D721Med (cell line): ENCODE data around the gene UIMC1.

ENCODE experiments used
- DNase-seq: peaks from one replicate; pipeline ENCODE4 v3.0.0; 2011; ENCODE audit warnings: low spot score; ENCODE audit not compliant: insufficient read length
- FAIRE-seq: peaks from 2 replicates; lab custom pipeline; 2011; peaks lifted over from hg19 to GRCh38; lab: Jason Lieb, UNC
- CTCF ChIP-seq: IDR thresholded peaks from 2 replicates; pipeline ENCODE4 v1.5.1; 2012; ENCODE audit warnings: mild to moderate bottlenecking, control low read depth; ENCODE audit not compliant: insufficient read depth; ENCODE audit errors: missing control alignments

The UIMC1 gene

GRCh38 chr5:176899946-176900779, 106.4 kb downstream of the UIMC1 start:
- no peak for FAIRE-seq
- no peak for TF ChIP-seq CTCF

GRCh38 chr5:176899296-176899891, 107.2 kb downstream of the UIMC1 start, which contains the start of gene HK3:
Gene HK3 (minus strand): TSS chr5:176899346. CDS start chr5:176896159, 3,187 bp downstream.
- DNase-seq (no peak), FAIRE-seq (no peak)
- TF ChIP-seq CTCF = no peak

More at GRCh38 chr5:176899946-176900779, 106.4 kb downstream of the UIMC1 start:
- no peak for DNase-seq

GRCh38 chr5:176897263-176897662, 109.3 kb downstream of the UIMC1 start:
- no peak for FAIRE-seq
- TF ChIP-seq CTCF = no peak
- no peak for DNase-seq

GRCh38 chr5:176895831-176896230, 110.7 kb downstream of the UIMC1 start:
- TF ChIP-seq CTCF = no peak
- no peak for FAIRE-seq
- DNase-seq = no peak

GRCh38 chr5:176894298-176894697, 112.3 kb downstream of the UIMC1 start:
- FAIRE-seq = no peak
- TF ChIP-seq CTCF = no peak

GRCh38 chr5:176892663-176893062, 113.9 kb downstream of the UIMC1 start:
- no peak for FAIRE-seq
- TF ChIP-seq CTCF = no peak
- DNase-seq = no peak

More at GRCh38 chr5:176894298-176894697, 112.3 kb downstream of the UIMC1 start:
- no peak for DNase-seq
